Erythroblast (primary cell): ENCODE data around the gene LIPH.

Experiments used
- DNase-seq, 2 experiments: peaks; one replicate each; lab custom pipeline; 2025; lab: John Stamatoyannopoulos, UW
- GATA1 ChIP-seq: IDR thresholded peaks from 2 replicates; pipeline ENCODE4 v1.6.1; 2011; ENCODE audit warnings: low read depth, mild to moderate bottlenecking, control low read depth, low read length, moderate library complexity
- POLR2A ChIP-seq: IDR thresholded peaks from 2 replicates; pipeline ENCODE4 v1.6.1; 2011; ENCODE audit warnings: mild to moderate bottlenecking, low read length

The LIPH gene

DNA sequence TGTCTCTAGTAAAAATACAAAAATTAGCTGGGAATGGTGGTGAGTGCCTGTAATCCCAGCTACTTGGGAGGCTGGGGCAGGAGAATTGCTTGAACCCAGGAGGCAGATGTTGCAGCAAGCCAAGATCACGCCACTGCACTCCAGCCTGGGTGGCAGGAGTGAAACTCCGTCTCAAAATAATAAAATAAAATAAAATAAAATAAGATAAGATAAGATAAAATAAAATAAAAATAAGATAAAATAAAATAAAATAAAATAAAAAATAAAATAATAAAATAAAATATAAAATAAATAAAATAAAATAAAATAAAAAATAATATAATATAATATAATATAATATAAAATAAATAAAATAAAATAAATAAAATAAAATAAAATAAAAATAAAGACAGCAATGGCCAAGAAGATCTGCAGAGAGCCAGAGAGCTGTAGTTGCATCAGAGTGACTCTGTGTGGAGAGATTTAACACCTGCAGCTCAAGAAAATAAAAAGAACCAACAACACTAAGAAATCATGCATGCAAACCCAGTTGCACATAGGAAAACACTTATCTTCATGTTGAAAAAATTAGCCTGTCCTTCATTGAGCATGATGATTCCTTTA, 25.9 kb downstream of the LIPH start:
- no peak for TF ChIP-seq POLR2A
- TF ChIP-seq GATA1: no peak

DNA sequence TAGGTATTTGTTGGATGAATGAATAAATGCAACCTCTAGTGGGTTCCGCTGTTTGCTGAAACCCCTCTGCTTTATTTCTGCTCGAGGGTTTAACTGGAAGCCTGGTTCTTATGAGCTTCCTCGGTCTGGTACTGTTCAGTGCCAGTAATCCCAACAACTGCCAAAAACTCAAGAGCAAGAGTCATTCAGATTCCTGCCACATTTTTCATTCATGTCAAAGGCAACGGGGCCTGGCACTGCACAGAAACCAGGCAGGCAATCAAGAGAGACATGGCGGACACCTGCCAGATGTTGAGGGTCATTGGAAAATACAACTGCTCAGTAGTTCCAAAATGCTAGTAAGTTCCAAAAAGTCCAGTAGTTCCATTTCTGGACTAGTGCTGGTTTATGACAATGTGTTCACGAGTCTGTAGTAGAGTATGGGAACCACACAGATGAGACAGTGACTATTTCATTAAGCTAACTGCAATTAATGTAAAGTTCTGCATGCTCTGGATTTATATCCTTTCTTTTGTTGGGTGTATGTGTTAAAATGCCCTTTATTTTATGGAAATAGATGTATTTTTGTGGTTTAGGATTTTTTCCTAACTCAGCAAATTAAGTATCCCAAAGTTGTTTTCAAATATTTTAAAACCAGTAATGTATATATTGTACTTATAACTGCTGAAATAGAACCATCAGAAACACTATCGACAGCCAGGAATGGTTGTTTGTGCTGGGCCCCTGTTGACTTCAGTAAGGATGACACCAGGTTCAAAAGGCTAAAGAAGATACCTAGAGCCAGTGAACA, 30.8 kb downstream of the LIPH start:
- TF ChIP-seq POLR2A: no peak
- no peak for DNase-seq

More for the DNA sequence above, 25.9 kb downstream of the LIPH start:
- DNase-seq: no peak

DNA sequence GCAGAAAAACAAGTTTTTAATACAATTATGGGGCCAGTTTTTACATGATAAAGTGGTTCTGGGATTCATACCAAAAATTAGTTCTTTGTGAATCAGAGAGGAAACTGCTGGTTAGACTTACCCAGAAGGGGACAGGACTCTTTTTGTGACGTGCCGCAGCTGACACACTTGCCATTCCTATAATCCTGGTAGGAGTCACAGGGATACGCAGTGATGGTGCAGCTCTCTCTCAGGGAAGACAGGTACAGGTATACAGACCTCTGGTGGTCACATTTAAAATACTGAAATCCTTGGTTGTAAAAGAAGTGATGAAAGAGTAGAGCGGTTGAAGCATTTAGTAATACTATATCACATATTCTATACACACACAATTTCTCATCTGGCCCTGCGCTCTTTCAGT, 33.4 kb downstream of the LIPH start:
- TF ChIP-seq GATA1: no peak
- TF ChIP-seq POLR2A: no peak
- DNase-seq: no peak

DNA sequence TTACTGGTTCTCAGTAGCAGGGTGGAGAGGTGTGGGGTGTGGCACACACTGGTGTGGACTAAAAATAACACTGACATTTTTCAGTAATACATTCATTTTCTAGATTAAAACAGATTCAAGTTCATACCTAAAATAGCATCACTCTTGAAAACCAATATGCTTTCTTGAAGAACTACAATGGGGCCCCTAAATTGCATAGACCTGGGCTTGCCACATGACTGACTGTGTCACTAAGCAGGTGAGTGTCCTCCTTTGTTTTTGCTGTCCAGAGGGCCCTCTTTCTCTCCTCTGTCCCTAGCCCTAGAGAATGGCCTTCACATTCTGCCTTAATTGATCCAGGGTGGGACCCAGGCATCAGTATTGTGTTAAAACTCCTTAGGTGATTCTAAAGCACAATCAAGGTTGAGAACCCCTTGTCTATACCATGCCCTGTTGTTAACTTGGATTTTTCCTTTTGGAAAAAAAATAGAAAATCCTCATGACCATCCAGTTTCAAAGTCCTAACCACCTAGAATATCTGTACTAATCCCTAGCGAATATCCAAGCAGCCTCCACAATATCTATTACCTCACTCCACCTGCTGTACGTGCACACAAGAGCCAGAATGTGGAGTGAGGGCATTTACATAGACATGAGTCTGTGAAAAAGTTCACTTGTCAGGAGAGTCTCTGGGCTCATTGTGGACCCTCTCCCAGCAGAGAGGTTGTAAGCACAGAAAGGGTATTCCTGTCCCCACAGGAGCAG, 34.8 kb downstream of the LIPH start:
- TF ChIP-seq GATA1: no peak
- TF ChIP-seq POLR2A: no peak
- no peak for DNase-seq

DNA sequence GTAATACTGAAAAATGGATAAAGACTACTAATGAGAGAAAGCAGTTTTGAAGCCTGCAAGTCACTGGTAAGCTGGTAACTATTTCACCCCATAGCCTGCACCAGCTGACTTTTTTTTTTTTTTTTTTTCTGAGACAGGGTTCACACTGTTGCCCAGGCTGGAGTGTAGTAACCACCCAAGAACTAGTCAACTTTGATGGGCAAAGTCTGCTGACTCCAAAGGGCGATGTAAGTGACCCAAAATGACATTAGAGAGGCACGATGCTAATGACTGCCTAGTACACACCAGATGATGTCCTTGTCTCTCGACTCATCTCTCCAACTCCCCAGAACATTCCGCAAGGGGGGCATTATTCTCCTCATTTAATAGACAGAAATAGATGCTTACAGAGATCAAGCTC, 40.7 kb downstream of the LIPH start:
- DNase-seq: no peak
- TF ChIP-seq GATA1 (no peak), POLR2A (no peak)

DNA sequence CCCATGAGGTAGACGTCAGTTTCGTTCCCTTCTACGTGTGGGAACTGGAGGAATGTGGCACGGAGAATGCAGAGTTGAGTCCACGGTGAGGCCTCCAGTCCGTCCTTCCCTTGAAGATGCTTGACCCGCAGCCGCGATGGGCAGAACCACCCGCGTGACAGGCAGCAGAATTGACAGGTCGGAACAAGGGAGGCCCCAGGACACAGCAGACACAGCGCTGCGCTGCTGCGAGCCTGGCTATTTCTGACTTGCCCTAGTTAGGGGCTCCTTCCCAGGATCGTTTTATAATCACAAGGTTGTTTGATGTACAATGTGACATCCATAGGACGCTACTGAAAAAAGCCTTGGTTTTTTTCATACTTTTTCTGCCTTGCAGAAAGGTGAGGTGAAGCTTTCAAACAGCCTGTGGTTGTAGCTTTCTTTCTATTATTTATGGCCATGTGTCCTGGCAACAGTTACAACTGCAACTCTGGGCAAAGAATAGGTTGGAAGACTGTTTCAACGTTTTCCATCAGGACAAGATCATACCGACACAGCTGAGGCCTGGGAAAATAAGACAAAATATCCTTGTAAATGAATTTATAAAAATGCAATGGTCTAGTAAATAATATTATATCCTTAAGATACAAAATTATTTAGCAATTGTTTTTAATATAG, 43.9 kb downstream of the LIPH start:
- no peak for DNase-seq
- TF ChIP-seq POLR2A (no peak), GATA1 (no peak)

DNA sequence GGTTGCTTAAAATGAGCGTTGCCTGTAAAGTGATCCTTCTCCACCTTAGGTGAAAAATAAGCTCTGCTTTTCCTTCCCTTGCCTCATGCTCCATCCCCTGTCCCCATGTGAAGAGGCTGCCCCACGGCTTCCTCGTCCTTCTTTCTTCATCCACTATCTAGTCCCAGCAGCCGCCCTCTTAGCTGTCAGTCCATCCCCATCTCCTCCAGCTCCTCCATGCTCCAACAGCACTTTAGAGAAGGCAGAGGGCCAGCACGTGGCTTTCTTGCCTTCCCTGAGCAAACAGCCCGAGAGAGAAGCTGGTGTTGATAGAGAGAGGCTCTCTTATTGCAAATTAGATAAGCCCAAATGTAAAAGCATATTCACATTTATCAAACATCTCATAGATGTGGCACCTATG, 44.5 kb downstream of the LIPH start:
- TF ChIP-seq POLR2A (no peak), GATA1 (no peak)
- no peak for DNase-seq

DNA sequence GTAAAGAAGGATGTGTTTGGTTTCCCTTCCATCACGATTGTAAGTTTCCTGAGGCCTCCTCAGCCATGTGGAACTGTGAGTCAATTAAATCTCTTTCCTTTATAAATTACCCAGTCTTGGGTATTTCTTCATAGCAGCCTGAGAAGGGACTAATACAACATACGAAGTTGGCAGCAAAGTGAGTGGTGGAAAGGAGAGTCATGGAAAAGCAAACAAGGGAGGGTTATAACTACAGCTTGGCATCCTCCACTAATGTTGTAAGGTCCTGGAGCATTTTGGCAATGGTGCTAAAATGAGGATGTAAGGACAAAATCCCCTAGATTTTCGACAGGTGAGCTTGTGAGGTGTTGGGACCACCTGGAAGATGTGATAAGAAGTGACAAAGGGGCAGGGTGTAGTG, 47.8 kb downstream of the LIPH start:
- DNase-seq: no peak
- TF ChIP-seq POLR2A (no peak), GATA1 (no peak)

DNA sequence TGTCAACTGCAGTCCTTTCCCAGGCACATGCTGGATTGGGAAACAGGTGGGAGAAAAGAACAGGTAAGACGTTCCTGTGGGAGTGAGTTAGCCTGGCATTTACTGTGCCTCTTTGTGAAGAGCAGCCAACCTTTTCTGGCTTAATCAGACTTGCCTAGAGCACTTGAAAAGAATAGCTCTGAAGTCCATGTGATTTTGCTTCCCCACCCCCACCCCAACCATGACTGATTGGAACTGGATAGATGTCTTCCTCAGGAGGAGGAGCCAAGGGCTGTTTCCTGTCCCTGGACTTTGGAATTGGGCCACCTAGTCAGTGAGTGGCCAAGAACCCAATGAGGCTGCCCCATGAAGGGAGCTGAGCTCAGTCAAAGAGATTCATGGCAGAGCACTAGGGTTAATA, 48.9 kb downstream of the LIPH start:
- TF ChIP-seq GATA1 (no peak), POLR2A (no peak)
- no peak for DNase-seq

DNA sequence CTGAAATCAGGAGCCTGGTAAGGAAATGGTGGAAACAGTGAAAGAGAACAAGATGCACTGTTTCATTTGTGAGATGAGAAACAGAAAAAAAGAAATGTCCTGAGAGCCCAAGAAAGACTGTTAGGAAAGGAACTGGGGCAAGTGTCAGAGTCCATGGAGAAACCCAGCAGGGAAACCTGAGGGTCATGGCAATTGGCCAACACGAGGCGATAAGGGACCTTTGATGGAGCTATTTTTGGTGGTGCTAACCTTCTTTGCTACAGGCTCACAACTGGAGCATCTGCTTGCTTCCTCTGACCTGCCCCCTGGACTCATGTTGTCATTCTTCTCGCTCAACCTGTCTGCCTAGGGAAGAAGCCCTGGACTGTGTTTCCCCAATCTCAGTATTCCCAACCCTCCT, 49.4 kb downstream of the LIPH start:
- TF ChIP-seq POLR2A: no peak
- TF ChIP-seq GATA1: no peak
- no peak for DNase-seq

DNA sequence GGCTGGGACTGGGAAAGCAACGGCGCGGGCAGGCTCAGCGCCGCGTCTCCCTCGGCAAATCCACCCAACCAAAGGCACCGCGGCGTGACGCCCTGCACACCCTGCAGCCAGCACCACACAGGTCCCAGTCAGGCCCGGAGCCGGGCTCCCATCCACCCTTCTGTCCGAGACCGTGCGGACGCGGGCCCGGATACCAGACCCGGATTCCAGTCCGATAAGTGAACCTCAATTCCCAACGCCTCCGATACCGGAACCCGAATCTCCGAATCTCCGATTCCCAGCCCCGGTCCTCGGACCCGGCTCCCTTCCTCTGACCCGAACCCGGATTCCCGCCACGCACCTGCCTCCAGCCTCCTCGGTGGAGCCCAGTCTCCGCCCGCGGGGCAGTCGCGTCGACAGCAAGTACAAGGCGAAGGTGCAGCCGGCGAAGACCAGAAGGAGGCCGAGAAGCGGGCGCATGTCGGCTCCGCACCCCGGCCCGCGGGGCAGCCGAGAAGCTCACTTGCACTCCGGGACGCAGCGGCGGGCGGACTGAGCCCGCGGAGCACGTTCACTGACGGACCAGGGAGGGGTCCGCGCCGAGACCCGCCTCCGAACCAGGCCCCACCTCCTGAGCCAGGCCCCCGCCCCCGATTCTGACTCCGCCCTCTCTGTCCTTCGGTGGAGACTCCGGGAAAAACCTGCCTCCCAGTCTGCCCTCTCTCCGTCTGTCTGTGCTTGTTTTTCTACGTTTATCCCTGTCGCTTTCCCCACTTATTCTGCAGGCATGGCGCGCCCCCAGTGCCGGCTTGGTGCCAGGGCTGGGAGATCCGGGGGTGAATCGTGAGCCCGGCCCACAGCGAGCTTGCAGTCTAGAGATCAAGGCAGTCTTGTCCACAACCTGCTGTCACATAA, 53.6 kb downstream of the LIPH start, which contains the start of gene TMEM41A:
TMEM41A (minus strand) TSS at position 533 of the 894 bp plus-strand sequence; CDS start at position 459, 74 bp downstream.
- DNase-seq: peak; percentile 93 to 96
- TF ChIP-seq GATA1: no peak
- TF ChIP-seq POLR2A: peak; percentile 90

DNA sequence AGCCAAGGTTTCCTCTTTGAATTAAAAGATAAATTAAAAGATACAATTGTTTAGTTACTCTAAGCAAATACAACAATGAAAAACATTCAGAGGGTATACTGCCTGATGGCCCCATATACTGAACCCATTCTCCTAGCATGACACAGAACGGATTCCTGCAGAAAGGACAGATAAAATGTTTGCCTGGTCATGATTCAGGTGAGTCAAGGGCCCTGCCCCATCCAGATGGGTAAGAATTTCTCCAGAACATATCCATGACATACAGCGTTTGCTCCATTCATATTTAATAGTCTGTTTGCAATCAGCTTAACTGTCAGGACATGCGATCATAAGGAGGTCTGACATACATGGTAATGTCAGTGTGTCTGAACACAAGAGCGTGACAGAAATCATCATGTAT, 62.1 kb downstream of the LIPH start:
- TF ChIP-seq GATA1: no peak
- TF ChIP-seq POLR2A: no peak
- DNase-seq: no peak

DNA sequence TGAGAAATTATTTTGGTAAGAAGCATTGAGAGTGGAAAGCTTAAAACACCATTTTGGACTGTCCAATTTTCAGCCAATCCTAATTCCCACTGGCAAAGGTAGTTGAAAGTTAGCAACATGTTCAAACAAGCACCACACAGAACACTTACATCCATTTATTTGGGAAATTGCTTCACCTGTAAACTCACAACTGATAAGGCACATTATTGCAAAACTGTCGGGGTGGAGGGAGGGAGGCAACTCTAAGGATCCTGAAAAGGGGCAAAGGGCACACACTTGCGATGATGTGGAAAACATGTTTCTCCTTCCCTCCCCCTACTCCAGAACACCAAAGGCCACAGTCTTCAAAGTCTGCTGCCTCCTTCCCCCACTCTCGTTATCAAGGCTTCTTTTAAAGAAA, 62.9 kb downstream of the LIPH start:
- DNase-seq: no peak

More for the DNA sequence above, 62.9 kb downstream of the LIPH start:
- TF ChIP-seq POLR2A (no peak), GATA1 (no peak)
